Measurements from ENCODE around the gene SIPA1L2. TPM values are rescaled to one million over a fixed set of nuclear protein-coding genes. Genes with fewer than 3 reads are reported as not detected.

SIPA1L2 gene
- total and polyA plus RNA-seq, 2 of the 4 experiments (the other 2 are of a cell fraction): 7.1 to 13.4 TPM

DNA sequence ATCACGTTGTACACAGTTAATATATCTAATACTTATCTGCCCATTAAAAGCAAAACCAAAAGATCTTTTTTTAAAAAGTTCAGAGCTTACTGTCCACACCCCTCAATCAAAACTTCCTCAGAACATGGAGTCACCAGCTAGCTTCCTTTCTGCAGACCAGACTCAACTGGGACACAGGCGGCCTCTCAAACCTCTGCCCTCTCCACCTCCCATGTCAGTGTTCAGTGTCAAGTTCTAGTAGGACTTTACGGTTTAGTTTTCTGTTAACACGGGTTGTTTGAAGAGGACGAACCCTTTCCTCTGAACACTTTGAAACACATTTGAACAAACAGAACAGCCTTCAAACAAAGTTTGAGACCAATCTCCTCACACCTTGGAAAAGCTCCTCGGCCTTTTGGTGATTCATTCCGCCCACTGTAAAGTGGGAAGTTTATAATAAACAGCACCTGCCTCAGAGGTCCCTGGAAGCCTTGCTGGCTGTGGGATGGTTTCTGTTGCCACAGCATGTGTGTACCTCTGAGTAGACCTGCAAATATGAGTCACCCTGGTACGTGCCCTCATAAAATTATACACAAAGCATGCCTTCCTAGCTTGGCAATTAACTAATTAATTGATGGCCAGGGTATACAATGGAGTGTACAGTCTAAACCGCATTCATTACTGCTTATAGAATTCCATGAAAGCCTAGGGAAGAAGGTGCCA, 48.4 kb upstream of the SIPA1L2 start:
- CTCF ChIA-PET: interaction anchor here (0.6 kb wide), 2 partner anchors 229 to 706 kb away, joined by 3 to 7 read pairs; no protein-coding TSS in a partner anchor
- Histone ChIP-seq H2BK120ac (ENCODE audit: low read depth, low read length) (no peak overlapping the region), H3K27ac (ENCODE audit: insufficient read depth, low read length) (no peak overlapping the region), H2AK5ac (ENCODE audit: low read depth, low read length) (no peak overlapping the region), H3K9ac (ENCODE audit: low read depth, low read length) (no peak overlapping the region), H4K91ac (ENCODE audit: insufficient read depth, low read depth, low read length) (no peak overlapping the region), H3K79me1 (ENCODE audit: low read depth in 1 of 2, low read length in 2 of 2) (no peaks in the 10 kb centered on the region), H3K56ac (ENCODE audit: extremely low read depth, insufficient read depth, low read length) (no peak overlapping the region), H4K5ac (ENCODE audit: low read depth, low read length) (no peak overlapping the region), H3K36me3 (ENCODE audit: control insufficient read depth, insufficient read depth, low read length) (no peaks in the 10 kb centered on the region), H3K18ac (ENCODE audit: low read depth, low read length) (no peak overlapping the region), H3K9me1 (ENCODE audit: insufficient read depth, low read length) (no peaks in the 10 kb centered on the region), H3K4ac (ENCODE audit: low read depth, low read length) (no peak overlapping the region), H2BK15ac (ENCODE audit: low read depth, low read length) (no peak overlapping the region), H2BK20ac (ENCODE audit: low read depth, low read length) (no peak overlapping the region), H3K9me3 (ENCODE audit: control insufficient read depth, insufficient read depth, low read length) (no peaks in the 10 kb centered on the region; the same call in 1 of the 2 replicates), H2BK5ac (ENCODE audit: low read depth, low read length, poor library complexity, severe bottlenecking) (no peak overlapping the region), H4K8ac (ENCODE audit: low read depth in 2 of 2, low read length in 2 of 2) (no peak overlapping the region), H4K20me1 (ENCODE audit: insufficient read depth, low read length) (no peaks in the 10 kb centered on the region), H3K23ac (ENCODE audit: low read depth, low read length) (no peak overlapping the region), H3K4me1 (ENCODE audit: control insufficient read depth, insufficient read depth, low read length) (peaks cover 3% of the 10 kb centered on the region; the same call in 1 of the 2 replicates), H3K4me3 (ENCODE audit: insufficient read depth, low read depth, low read length) (no peak overlapping the region), H2AK9ac (replicated peaks; ENCODE audit: low read depth, low read length, poor library complexity) (no peak overlapping the region), H3K14ac (replicated peaks; ENCODE audit: low read depth, low read length) (no peak overlapping the region), H3K4me2 (ENCODE audit: low read depth, low read length) (peak overlapping the region; percentile 3; the same call in 1 of the 2 replicates), H3K27me3 (ENCODE audit: control insufficient read depth, insufficient read depth, low read length) (no peaks in the 10 kb centered on the region; the same call in 1 of the 2 replicates), H2AFZ (replicated peaks; ENCODE audit: low read length, poor library complexity) (no peak overlapping the region)
- in situ Hi-C loops (cut with MboI; ENCODE audit: low sequenced_read_pairs): no loop called here
- dilution Hi-C loops (cut with HindIII; ENCODE audit: low sequenced_read_pairs, unreplicated experiment): no loop called here
- ATAC-seq (ENCODE audit: low read depth) (peak; percentile 77), DNase-seq (peak; percentile 65)
- no TSS peak for BruUV-seq (replicated peaks)
- WGBS, 2 experiments (ENCODE audit: extremely low coverage in 2 of 2, insufficient read length in 1 of 2): 0% methylated on average over 1 of the region's 9 CpGs; no CpG with 5 or more reads in 1 of the 2 experiments
- POLR2A ChIA-PET (ENCODE audit: unreplicated experiment): no interaction called here
- TF ChIP-seq BHLHE40 (IDR thresholded peaks at IDR 0.05; ENCODE audit: low read depth, low read length) (peak; percentile 31; the same call in 1 of the 2 replicates), MXI1 (IDR thresholded peaks at IDR 0.05; ENCODE audit: borderline replicate concordance, low read depth, low read length) (no peak), FOS (IDR thresholded peaks at IDR 0.05; ENCODE audit: low read depth, low read length) (peak; percentile 59; the same call in 1 of the 2 replicates)
- intact Hi-C loops (cut with micrococcal nuclease): no loop called here

Data from IMR-90 (cell line).